Skeletal muscle satellite cell (primary cell): ENCODE measurements around the gene KIF26A.

Experiments
- H3K27me3 ChIP-seq: 2 replicates; pipeline ENCODE4 v1.7.0; 2013; ENCODE audit warnings: low read length; ENCODE audit not compliant: control insufficient read depth, insufficient read depth
- H3K36me3 ChIP-seq: 2 replicates; pipeline ENCODE4 v1.7.0; 2013; ENCODE audit warnings: mild to moderate bottlenecking, control low read depth, low read length; ENCODE audit not compliant: insufficient read depth
- H3K4me1 ChIP-seq: 2 replicates; pipeline ENCODE4 v1.7.0; 2013; ENCODE audit warnings: low read length; ENCODE audit not compliant: control insufficient read depth, insufficient read depth
- H3K4me2 ChIP-seq: 2 replicates; pipeline ENCODE4 v1.7.0; 2013; ENCODE audit warnings: mild to moderate bottlenecking, low read length
- H3K4me3 ChIP-seq: 2 replicates; pipeline ENCODE4 v1.7.0; 2013; ENCODE audit warnings: low read length
- H3K9ac ChIP-seq: 2 replicates; pipeline ENCODE4 v1.7.0; 2013; ENCODE audit warnings: mild to moderate bottlenecking, low read depth, low read length, moderate library complexity
- H3K9me3 ChIP-seq: replicated peaks from 2 replicates; pipeline ENCODE4 v1.7.0; 2013; ENCODE audit warnings: mild to moderate bottlenecking, control low read depth, low read length

KIF26A gene

GRCh38 chr14:104181761-104182530, 43.6 kb downstream of the KIF26A start:
- H3K4me2 ChIP-seq = no peak overlapping the region
- no peaks in the 10 kb centered on the region for H3K27me3 ChIP-seq
- H3K9me3 ChIP-seq = no peaks in the 10 kb centered on the region
- H3K4me3 ChIP-seq = no peak overlapping the region
- no peaks in the 10 kb centered on the region for H3K4me1 ChIP-seq
- no peak overlapping the region for H3K9ac ChIP-seq
- no peaks in the 10 kb centered on the region for H3K36me3 ChIP-seq

- peaks cover 5% of the 10 kb centered on the region for H3K27me3 ChIP-seq
- no peak overlapping the region for H3K4me2 ChIP-seq
- no peak overlapping the region for H3K4me3 ChIP-seq
- H3K4me1 ChIP-seq = no peaks in the 10 kb centered on the region
- H3K9ac ChIP-seq = no peak overlapping the region
- no peaks in the 10 kb centered on the region for H3K36me3 ChIP-seq
- H3K9me3 ChIP-seq = no peaks in the 10 kb centered on the region
These were observed 44.6 kb downstream of the KIF26A start for GRCh38 chr14:104182857-104183425.

DNA sequence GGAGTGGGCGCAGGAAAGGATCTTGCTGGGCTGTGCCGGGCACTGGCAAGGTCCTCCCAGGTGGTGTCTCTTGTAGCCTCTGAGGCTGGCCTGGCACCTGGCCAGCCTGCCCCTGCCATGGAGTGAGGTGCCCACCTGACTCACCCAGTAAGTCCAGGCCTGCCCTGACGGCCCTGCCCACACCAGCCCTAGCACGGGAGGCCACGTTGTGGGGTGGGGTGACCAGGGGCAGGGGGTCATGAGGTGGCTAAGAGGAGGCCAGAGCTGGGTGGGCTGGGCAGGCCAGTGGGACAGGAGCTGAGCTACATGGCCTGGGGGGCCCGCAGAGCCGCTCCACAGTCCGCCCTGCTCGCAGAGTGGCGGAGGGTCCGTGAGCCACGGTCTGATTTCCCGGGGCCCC, 45.4 kb downstream of the KIF26A start:
- H3K27me3 ChIP-seq = peaks cover 13% of the 10 kb centered on the region
- H3K4me1 ChIP-seq = no peaks in the 10 kb centered on the region
- no peak overlapping the region for H3K4me2 ChIP-seq
- no peak overlapping the region for H3K4me3 ChIP-seq
- no peaks in the 10 kb centered on the region for H3K36me3 ChIP-seq
- no peak overlapping the region for H3K9ac ChIP-seq
- no peaks in the 10 kb centered on the region for H3K9me3 ChIP-seq

- Histone ChIP-seq H3K9ac (no peak overlapping the region), H3K36me3 (no peaks in the 10 kb centered on the region), H3K4me2 (no peak overlapping the region), H3K4me3 (no peak overlapping the region), H3K4me1 (no peaks in the 10 kb centered on the region), H3K9me3 (no peaks in the 10 kb centered on the region), H3K27me3 (peaks cover 14% of the 10 kb centered on the region)
These were observed 46.1 kb downstream of the KIF26A start for GRCh38 chr14:104184506-104184905.

DNA sequence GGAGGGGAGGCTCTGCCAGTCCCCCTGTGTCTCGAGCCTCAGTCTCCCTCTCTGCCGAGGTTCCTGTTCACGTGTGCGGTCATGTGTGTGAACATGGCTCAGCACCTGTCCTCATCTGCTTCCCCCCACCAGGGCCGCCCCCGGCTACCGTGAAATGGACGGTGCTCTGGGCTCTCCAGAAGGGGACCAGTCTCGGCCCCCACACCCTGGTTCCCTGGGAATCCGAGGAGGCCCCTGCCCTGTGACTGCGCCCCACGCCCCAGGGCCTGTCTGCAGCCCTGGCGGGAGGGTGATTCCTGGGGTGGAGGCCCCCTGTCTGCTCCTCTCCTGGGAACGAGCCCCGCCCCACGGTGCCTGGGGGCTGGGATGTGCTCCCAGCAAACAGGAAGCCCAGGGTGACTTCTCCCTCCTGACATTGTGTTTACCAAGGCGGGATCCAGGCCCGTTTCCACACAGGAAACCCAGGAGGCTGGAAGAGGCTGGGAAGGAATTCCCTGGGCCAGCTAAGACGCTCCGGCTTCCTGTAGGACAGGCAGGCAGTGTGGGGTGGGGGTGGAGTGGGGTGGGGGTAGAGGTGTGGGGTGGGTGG, 46.6 kb downstream of the KIF26A start:
- Histone ChIP-seq H3K4me3 (no peak overlapping the region), H3K9ac (no peak overlapping the region), H3K4me2 (no peak overlapping the region), H3K9me3 (no peaks in the 10 kb centered on the region), H3K4me1 (no peaks in the 10 kb centered on the region), H3K36me3 (no peaks in the 10 kb centered on the region), H3K27me3 (peaks cover 14% of the 10 kb centered on the region)

DNA sequence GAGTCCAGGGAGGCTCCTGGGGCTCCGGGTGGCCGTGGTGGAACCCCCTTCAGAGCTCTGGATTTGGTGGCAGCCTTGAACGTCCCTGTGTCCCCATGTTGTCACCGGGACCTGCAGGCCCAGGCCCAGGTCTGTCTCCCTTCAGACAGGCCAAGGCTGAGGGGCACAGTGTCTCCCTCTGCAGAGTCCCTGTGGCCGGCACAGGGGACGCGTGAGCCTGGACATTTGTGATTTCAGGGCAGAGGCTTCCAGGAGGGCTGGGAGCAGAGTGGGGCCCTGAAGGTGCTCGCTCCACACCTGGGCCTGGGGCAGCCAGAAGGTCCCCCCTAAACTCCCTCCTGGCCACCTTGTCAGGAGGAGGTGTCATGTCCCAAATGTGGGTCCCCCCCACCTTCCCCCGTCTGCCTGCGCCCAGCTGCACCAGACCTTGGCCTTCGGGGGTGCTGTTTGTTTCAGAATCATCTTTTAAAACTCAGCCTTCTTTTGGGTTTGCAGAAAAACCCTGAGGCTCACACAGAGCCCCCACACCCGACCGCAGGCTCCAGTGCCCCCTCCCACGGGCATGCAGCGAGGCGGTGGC, 47.6 kb downstream of the KIF26A start:
- Histone ChIP-seq H3K4me3 (no peak overlapping the region), H3K4me2 (no peak overlapping the region), H3K27me3 (peaks cover 14% of the 10 kb centered on the region), H3K36me3 (no peaks in the 10 kb centered on the region), H3K9ac (no peak overlapping the region), H3K4me1 (no peaks in the 10 kb centered on the region), H3K9me3 (no peaks in the 10 kb centered on the region)

DNA sequence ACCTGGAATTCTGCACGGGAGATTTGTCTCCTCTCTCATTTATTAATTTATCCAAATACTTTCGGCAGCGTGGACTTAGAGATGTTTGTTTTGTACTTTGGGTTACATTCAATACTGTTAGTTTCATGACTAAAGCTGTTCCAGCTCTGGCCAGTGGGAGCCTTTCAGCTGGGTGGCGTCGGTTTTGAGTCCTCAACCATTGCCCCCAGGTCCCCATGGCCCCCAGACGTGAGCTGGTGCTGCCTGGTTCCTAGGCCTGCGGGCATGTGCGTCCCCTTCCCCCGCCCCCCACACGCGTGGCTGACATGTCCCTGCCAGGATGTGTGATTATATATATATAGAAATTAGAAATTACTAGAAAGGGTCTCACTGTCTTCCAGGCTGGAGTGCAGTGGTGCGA, 48.2 kb downstream of the KIF26A start:
- Histone ChIP-seq H3K4me3 (no peak overlapping the region), H3K9me3 (no peaks in the 10 kb centered on the region), H3K4me2 (no peak overlapping the region), H3K4me1 (no peaks in the 10 kb centered on the region), H3K36me3 (no peaks in the 10 kb centered on the region), H3K27me3 (peaks cover 14% of the 10 kb centered on the region), H3K9ac (no peak overlapping the region)

GRCh38 chr14:104187121-104187889, 48.9 kb downstream of the KIF26A start:
- Histone ChIP-seq H3K9ac (no peak overlapping the region), H3K4me1 (no peaks in the 10 kb centered on the region), H3K9me3 (no peaks in the 10 kb centered on the region), H3K4me3 (no peak overlapping the region), H3K36me3 (no peaks in the 10 kb centered on the region), H3K4me2 (no peak overlapping the region), H3K27me3 (peaks cover 14% of the 10 kb centered on the region)

DNA sequence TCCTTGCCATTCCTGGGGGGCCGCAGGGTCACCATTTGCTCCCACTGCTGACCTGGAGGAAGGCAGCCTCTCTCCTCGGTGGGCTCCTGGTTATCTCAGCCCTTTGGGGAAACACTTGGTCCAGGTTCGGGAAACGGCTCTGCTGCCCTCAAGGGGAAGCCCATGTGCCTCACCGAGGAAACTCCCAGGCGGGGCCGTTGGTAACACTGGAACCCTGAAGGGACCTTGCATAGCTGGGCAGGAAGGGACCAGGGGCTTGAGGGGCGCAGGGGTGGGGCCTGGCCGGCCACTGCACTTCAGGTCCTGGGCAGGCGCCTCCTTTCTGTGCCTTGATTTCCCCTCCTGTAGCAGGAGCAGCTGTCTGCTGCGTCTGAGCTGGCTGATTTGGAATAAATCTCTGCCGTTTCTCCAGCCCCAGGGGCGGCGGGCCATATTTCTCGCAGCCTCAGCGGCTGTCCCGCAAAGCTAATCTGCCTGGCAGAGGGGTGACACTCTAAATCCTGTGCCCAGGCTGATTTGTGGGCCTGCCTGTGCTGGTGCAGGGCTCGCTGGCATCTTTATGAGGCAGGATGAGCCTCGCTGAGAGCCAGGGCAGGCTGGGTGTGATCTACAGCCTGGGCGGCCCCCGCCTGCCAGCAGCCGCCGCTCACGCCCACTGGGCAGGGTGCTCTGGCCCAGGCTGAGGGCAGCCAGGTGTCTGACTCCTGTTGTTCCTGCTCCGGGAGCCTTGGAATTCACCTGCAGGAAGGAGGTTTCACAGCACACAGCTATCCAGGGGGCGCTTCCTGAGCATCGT, 49.7 kb downstream of the KIF26A start:
- Histone ChIP-seq H3K9ac (no peak overlapping the region), H3K9me3 (no peaks in the 10 kb centered on the region), H3K27me3 (peaks cover 14% of the 10 kb centered on the region), H3K36me3 (no peaks in the 10 kb centered on the region), H3K4me3 (no peak overlapping the region), H3K4me2 (no peak overlapping the region), H3K4me1 (no peaks in the 10 kb centered on the region)

DNA sequence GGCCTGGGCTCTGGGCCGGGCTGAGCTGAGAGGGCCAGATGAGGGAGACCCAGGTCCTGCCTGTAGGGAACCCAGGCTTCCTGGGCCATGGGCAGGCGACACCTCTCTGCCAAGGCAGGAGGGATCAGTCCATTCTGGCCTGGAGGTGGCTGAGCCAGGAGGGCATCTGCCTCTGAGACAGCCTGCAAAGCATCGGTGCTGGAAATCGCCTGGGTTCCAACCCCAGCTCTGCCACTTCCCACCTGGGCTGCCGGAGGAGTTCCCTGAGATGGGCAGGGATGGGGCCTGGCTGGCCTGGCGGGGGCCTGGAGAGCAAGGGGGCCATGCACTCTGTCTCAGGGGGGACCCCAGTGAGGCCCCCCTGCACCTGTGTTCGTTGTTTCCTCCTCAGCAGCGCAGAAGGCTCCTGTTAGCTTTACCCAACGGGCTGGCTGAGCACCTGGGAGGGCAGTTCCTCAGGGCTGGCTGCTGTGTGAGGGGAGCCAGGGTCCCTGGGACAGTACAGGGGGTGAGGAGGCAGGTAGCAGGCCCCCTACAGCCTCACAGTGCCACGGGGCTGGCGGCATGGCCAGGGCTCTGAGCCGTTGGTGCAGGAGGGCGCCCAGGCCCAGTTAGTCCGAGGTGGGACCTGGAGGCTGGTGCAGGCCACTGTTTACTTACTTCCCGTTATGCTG, 50.5 kb downstream of the KIF26A start:
- Histone ChIP-seq H3K4me1 (no peaks in the 10 kb centered on the region), H3K9me3 (no peaks in the 10 kb centered on the region), H3K4me3 (no peak overlapping the region), H3K36me3 (no peaks in the 10 kb centered on the region), H3K27me3 (peaks cover 14% of the 10 kb centered on the region), H3K4me2 (no peak overlapping the region), H3K9ac (no peak overlapping the region)
